Measurements from ENCODE around the gene LTBP1. TPM values are rescaled to one million over a fixed set of nuclear protein-coding genes. Genes with fewer than 3 reads are reported as not detected.

The LTBP1 gene
- polyA plus RNA-seq, 1 experiment, result 124 TPM

GRCh38 chr2:32904074-32904473 is 42.7 kb upstream of the LTBP1 start:
- no peak overlapping the region for H3K4me3 ChIP-seq (ENCODE audit: low read depth, low read length)

GRCh38 chr2:32904751-32905150 is 42.0 kb upstream of the LTBP1 start:
- CTCF ChIA-PET, result no interaction called here
- no peak for TF ChIP-seq CTCF (IDR thresholded peaks at IDR 0.05; ENCODE audit: insufficient read depth, low read depth, low read length)
- no peak for DNase-seq (ENCODE audit: low read depth)
- peaks cover 14% of the 10 kb centered on the region for H3K27me3 ChIP-seq (ENCODE audit: control insufficient read depth, insufficient read depth, low read length)
- no peaks in the 10 kb centered on the region for H3K36me3 ChIP-seq (ENCODE audit: control insufficient read depth, insufficient read depth, low read length)
- H3K4me3 ChIP-seq (ENCODE audit: low read depth, low read length), result no peak overlapping the region
- POLR2A ChIA-PET, result no interaction called here

More at GRCh38 chr2:32904074-32904473, 42.7 kb upstream of the LTBP1 start:
- ChIA-PET CTCF (interaction anchor here (0.5 kb wide), 1 partner anchor 169 kb away, joined by 3 read pairs; no protein-coding TSS in a partner anchor), POLR2A (no interaction called here)
- no peak for DNase-seq (ENCODE audit: low read depth)
- H3K27me3 ChIP-seq (ENCODE audit: control insufficient read depth, insufficient read depth, low read length), result peaks cover 14% of the 10 kb centered on the region
- TF ChIP-seq CTCF (IDR thresholded peaks at IDR 0.05; ENCODE audit: insufficient read depth, low read depth, low read length), result no peak
- H3K36me3 ChIP-seq (ENCODE audit: control insufficient read depth, insufficient read depth, low read length), result no peaks in the 10 kb centered on the region

GRCh38 chr2:32905270-32905669 is 41.5 kb upstream of the LTBP1 start:
- H3K36me3 ChIP-seq (ENCODE audit: control insufficient read depth, insufficient read depth, low read length), result no peaks in the 10 kb centered on the region
- CTCF ChIA-PET, result no interaction called here
- peaks cover 12% of the 10 kb centered on the region for H3K27me3 ChIP-seq (ENCODE audit: control insufficient read depth, insufficient read depth, low read length)
- H3K4me3 ChIP-seq (ENCODE audit: low read depth, low read length), result no peak overlapping the region
- POLR2A ChIA-PET, result no interaction called here
- no peak for DNase-seq (ENCODE audit: low read depth)
- no peak for TF ChIP-seq CTCF (IDR thresholded peaks at IDR 0.05; ENCODE audit: insufficient read depth, low read depth, low read length)

- POLR2A ChIA-PET, result no interaction called here
- no peak for TF ChIP-seq CTCF (IDR thresholded peaks at IDR 0.05; ENCODE audit: insufficient read depth, low read depth, low read length)
- CTCF ChIA-PET, result no interaction called here
- H3K4me3 ChIP-seq (ENCODE audit: low read depth, low read length), result no peak overlapping the region
- 0 out of 2 replicates have a peak, but pooled peaks cover 1% of the 10 kb centered on the region for H3K27me3 ChIP-seq (ENCODE audit: control insufficient read depth, insufficient read depth, low read length)
- DNase-seq (ENCODE audit: low read depth), result no peak
- no peaks in the 10 kb centered on the region for H3K36me3 ChIP-seq (ENCODE audit: control insufficient read depth, insufficient read depth, low read length)
Observed at GRCh38 chr2:32910883-32911598, 35.7 kb upstream of the LTBP1 start.

GRCh38 chr2:32915694-32916093 is 31.1 kb upstream of the LTBP1 start:
- TF ChIP-seq CTCF (IDR thresholded peaks at IDR 0.05; ENCODE audit: insufficient read depth, low read depth, low read length), result no peak
- POLR2A ChIA-PET, result no interaction called here
- CTCF ChIA-PET, result no interaction called here

More at GRCh38 chr2:32915694-32916093, 31.1 kb upstream of the LTBP1 start:
- DNase-seq (ENCODE audit: low read depth), result no peak
- no peaks in the 10 kb centered on the region for H3K36me3 ChIP-seq (ENCODE audit: control insufficient read depth, insufficient read depth, low read length)
- H3K4me3 ChIP-seq (ENCODE audit: low read depth, low read length), result no peak overlapping the region
- H3K27me3 ChIP-seq (ENCODE audit: control insufficient read depth, insufficient read depth, low read length), result peaks cover 1% of the 10 kb centered on the region; the same call in 1 of the 2 replicates

All from BJ (cell line).